Colon (tissue), 2 donors: ENCODE results near the gene ADAMTS2.

Experiments used
- FAIRE-seq: peaks from 2 replicates; lab custom pipeline; 2012; peaks lifted over from hg19 to GRCh38; lab: Jason Lieb, UNC
- donor health status: control.
- donor health status: control.

Gene ADAMTS2

GRCh38 chr5:179124853-179125788, 220.1 kb downstream of the ADAMTS2 start:
- no peak for FAIRE-seq

GRCh38 chr5:179124273-179124852, 220.9 kb downstream of the ADAMTS2 start:
- FAIRE-seq, result no peak

GRCh38 chr5:179123491-179124272, 221.6 kb downstream of the ADAMTS2 start:
- FAIRE-seq, result no peak

GRCh38 chr5:179123109-179123426, 222.2 kb downstream of the ADAMTS2 start:
- FAIRE-seq, result no peak

- no peak for FAIRE-seq
Measured at GRCh38 chr5:179122411-179123108, 222.7 kb downstream of the ADAMTS2 start.

GRCh38 chr5:179121667-179122111, 223.6 kb downstream of the ADAMTS2 start:
- no peak for FAIRE-seq

GRCh38 chr5:179120951-179121666, 224.2 kb downstream of the ADAMTS2 start:
- FAIRE-seq, result no peak

GRCh38 chr5:179120421-179120861, 224.8 kb downstream of the ADAMTS2 start:
- no peak for FAIRE-seq

- FAIRE-seq, result no peak
Measured at GRCh38 chr5:179119415-179120170, 225.7 kb downstream of the ADAMTS2 start.

- FAIRE-seq, result no peak
Measured at GRCh38 chr5:179118756-179119414, 226.4 kb downstream of the ADAMTS2 start.

GRCh38 chr5:179118338-179118737, 226.9 kb downstream of the ADAMTS2 start:
- no peak for FAIRE-seq

GRCh38 chr5:179115845-179116524, 229.3 kb downstream of the ADAMTS2 start:
- FAIRE-seq, result no peak

- no peak for FAIRE-seq
Measured at GRCh38 chr5:179115307-179115706, 230.0 kb downstream of the ADAMTS2 start.

GRCh38 chr5:179114756-179115155, 230.5 kb downstream of the ADAMTS2 start:
- no peak for FAIRE-seq

- no peak for FAIRE-seq
Measured at GRCh38 chr5:179113945-179114641, 231.2 kb downstream of the ADAMTS2 start.

GRCh38 chr5:179113143-179113530, 232.1 kb downstream of the ADAMTS2 start:
- FAIRE-seq, result no peak

- FAIRE-seq, result no peak
Measured at GRCh38 chr5:179112469-179113142, 232.7 kb downstream of the ADAMTS2 start.
